CD4-positive, alpha-beta T cell (primary cell): Measurements from ENCODE around the gene VAV2. TPM values are rescaled to one million over a fixed set of nuclear protein-coding genes. Genes with fewer than 3 reads are reported as not detected.

Source experiments
- ATAC-seq: fragments of 200-7000 bp; cut with Tn5 transposase; one replicate; pipeline ENCODE4 v1.10.0; 2022; ENCODE audit warnings: mild to moderate bottlenecking; ENCODE audit not compliant: poor library complexity
- CTCF ChIA-PET: fragments of 350-600 bp; sonication (Branson Sonifier 250); formaldehyde crosslinking; loops from one replicate; lab custom pipeline; 2021; ENCODE audit warnings: antibody characterized with exemption, inconsistent platforms; lab: Charles Lee
- POLR2A ChIA-PET: fragments of 350-600 bp; sonication (Branson Sonifier 250); formaldehyde crosslinking; loops from one replicate; lab custom pipeline; 2021; ENCODE audit warnings: antibody characterized with exemption, inconsistent platforms; lab: Charles Lee
- DNase-seq, 14 experiments: peaks; one replicate each; pipeline ENCODE4 v3.0.0-alpha.2; 2013 to 2020; ENCODE audit warnings: mixed read lengths in 2 of 14
- H3K27ac ChIP-seq, 2 donors: one replicate each; pipeline versions ENCODE4 v1.5.1 to v1.7.0; 2013; ENCODE audit warnings: low read length in 2 of 2, low read depth in 1 of 2, mild to moderate bottlenecking in 1 of 2
- H3K27me3 ChIP-seq, 2 experiments: 1 replicate in 1 of 2; 2 replicates in 1 of 2; pipeline versions ENCODE4 v1.6.1 to v1.7.0; 2013; ENCODE audit warnings: low read length in 2 of 2, control low read depth in 1 of 2, mild to moderate bottlenecking in 1 of 2, moderate library complexity in 1 of 2; ENCODE audit not compliant: insufficient read depth in 2 of 2, control insufficient read depth in 1 of 2
- H3K36me3 ChIP-seq: one replicate; pipeline ENCODE4 v1.6.1; 2013; ENCODE audit warnings: low read length, control low read depth; ENCODE audit not compliant: insufficient read depth
- H3K4me1 ChIP-seq: one replicate; pipeline ENCODE4 v1.6.1; 2013; ENCODE audit warnings: low read length, control low read depth; ENCODE audit not compliant: insufficient read depth
- H3K4me3 ChIP-seq: one replicate; pipeline ENCODE4 v1.5.1; 2013; ENCODE audit warnings: mild to moderate bottlenecking, low read length, moderate library complexity
- H3K9me3 ChIP-seq, 2 experiments: 1 replicate in 1 of 2; 2 replicates in 1 of 2; pipeline versions ENCODE4 v1.6.1 to v1.7.0; 2013; ENCODE audit warnings: low read length in 2 of 2, mild to moderate bottlenecking in 2 of 2, control low read depth in 1 of 2, moderate library complexity in 1 of 2; ENCODE audit not compliant: control insufficient read depth in 1 of 2, insufficient read depth in 1 of 2
- H3K27ac Mint-ChIP-seq: one replicate; pipeline ENCODE4 v1.8.0; 2020; ENCODE audit warnings: mixed read lengths
- H3K27me3 Mint-ChIP-seq: one replicate; pipeline ENCODE4 v1.8.0; 2021; ENCODE audit warnings: mixed read lengths
- H3K36me3 Mint-ChIP-seq: one replicate; pipeline ENCODE4 v1.8.0; 2021; ENCODE audit warnings: low read depth, mixed read lengths
- H3K4me1 Mint-ChIP-seq: one replicate; pipeline ENCODE4 v1.8.0; 2021; ENCODE audit warnings: low read depth, mixed read lengths
- H3K4me3 Mint-ChIP-seq: one replicate; pipeline ENCODE4 v1.8.0; 2020; ENCODE audit warnings: mild to moderate bottlenecking, mixed read lengths
- H3K9me3 Mint-ChIP-seq: one replicate; pipeline ENCODE4 v1.8.0; 2020; ENCODE audit warnings: mixed read lengths
- CTCF ChIP-seq: fragments of 200-600 bp; IDR thresholded peaks from one replicate; pipeline ENCODE4 v1.8.0; 2022; ENCODE audit warnings: antibody characterized with exemption, mild to moderate bottlenecking
- intact Hi-C, 2 experiments: fragments of 100-400 bp; cut with DNase I in 1 of 2; cut with micrococcal nuclease in 1 of 2; formaldehyde crosslinking; loops; one replicate each; pipeline versions ENCODE4 v1.15.1 to v1.9.0; 2023 to 2025; cut with DNase I, micrococcal nuclease
- total RNA-seq, 174 experiments: library from RNA in 2 of 174; stranded (reverse) in 2 of 174; gene quantifications; one replicate each; pipeline ENCODE4 v1.2.3 and lab custom pipeline; 2021 to 2026

VAV2 gene
- total RNA-seq, 2 experiments from 2014 or later = 1.6 to 1.7 TPM

GRCh38 chr9:133979273-133979920 is 12.7 kb downstream of the VAV2 start:
- TF ChIP-seq CTCF = no peak
- intact Hi-C loops = no loop called here
- Mint-ChIP-seq H3K9me3 (no peaks in the 10 kb centered on the region), H3K4me3 (no peak overlapping the region), H3K27ac (no peak overlapping the region), H3K27me3 (no peaks in the 10 kb centered on the region), H3K36me3 (no peaks in the 10 kb centered on the region), H3K4me1 (no peaks in the 10 kb centered on the region)
- Histone ChIP-seq H3K4me1 (no peaks in the 10 kb centered on the region), H3K36me3 (no peaks in the 10 kb centered on the region), H3K4me3 (no peak overlapping the region), H3K27ac (no peak overlapping the region), H3K27me3 (no peaks in the 10 kb centered on the region), H3K9me3 (no peaks in the 10 kb centered on the region)
- ChIA-PET POLR2A (no interaction called here), CTCF (no interaction called here)
- ATAC-seq (no peak), DNase-seq (no peak)

- no peaks in the 10 kb centered on the region for H3K36me3 Mint-ChIP-seq
- Histone ChIP-seq H3K4me3 (no peak overlapping the region), H3K27me3 (no peaks in the 10 kb centered on the region), H3K27ac (no peak overlapping the region), H3K36me3 (no peaks in the 10 kb centered on the region), H3K4me1 (no peaks in the 10 kb centered on the region), H3K9me3 (no peaks in the 10 kb centered on the region)
- ChIA-PET POLR2A (no interaction called here), CTCF (no interaction called here)
- H3K4me3 Mint-ChIP-seq = no peak overlapping the region
- no peak for TF ChIP-seq CTCF
- H3K9me3 Mint-ChIP-seq = no peaks in the 10 kb centered on the region
- no peaks in the 10 kb centered on the region for H3K27me3 Mint-ChIP-seq
- intact Hi-C loops = no loop called here
- DNase-seq (no peak), ATAC-seq (no peak)
- H3K4me1 Mint-ChIP-seq = no peaks in the 10 kb centered on the region
- H3K27ac Mint-ChIP-seq = no peak overlapping the region
Observed at GRCh38 chr9:133978899-133979272, 13.2 kb downstream of the VAV2 start.

- no peak overlapping the region for H3K27ac Mint-ChIP-seq
- no peaks in the 10 kb centered on the region for H3K4me1 Mint-ChIP-seq
- intact Hi-C loops = no loop called here
- H3K36me3 Mint-ChIP-seq = no peaks in the 10 kb centered on the region
- H3K9me3 Mint-ChIP-seq = no peaks in the 10 kb centered on the region
- H3K4me3 ChIP-seq = no peak overlapping the region
- no peaks in the 10 kb centered on the region for H3K9me3 ChIP-seq
- TF ChIP-seq CTCF = no peak
- H3K4me1 ChIP-seq = no peaks in the 10 kb centered on the region
- POLR2A ChIA-PET = no interaction called here
- H3K27ac ChIP-seq = no peak overlapping the region
- H3K27me3 Mint-ChIP-seq = no peaks in the 10 kb centered on the region
- CTCF ChIA-PET = no interaction called here
- H3K36me3 ChIP-seq = no peaks in the 10 kb centered on the region
- ATAC-seq = no peak
- H3K27me3 ChIP-seq = no peaks in the 10 kb centered on the region
- DNase-seq = no peak
- no peak overlapping the region for H3K4me3 Mint-ChIP-seq
Observed at GRCh38 chr9:133978226-133978898, 13.8 kb downstream of the VAV2 start.
